HepG2 (cell line): ENCODE measurements around the gene MTX3. TPM values are rescaled to one million over a fixed set of nuclear protein-coding genes. Genes with fewer than 3 reads are reported as not detected.

Experiments
- ARHGAP35 ChIP-seq: sonication (generic); formaldehyde crosslinking; IDR thresholded peaks from 2 replicates; pipeline ENCODE4 v1.9.0; 2022; ENCODE audit warnings: mild to moderate bottlenecking, inconsistent platforms, moderate library complexity, missing genetic modification reagents, borderline replicate concordance
- CAMTA2 ChIP-seq: sonication (generic); formaldehyde crosslinking; IDR thresholded peaks from 2 replicates; pipeline ENCODE4 v1.4.0; 2020; ENCODE audit warnings: mild to moderate bottlenecking, missing genetic modification reagents, borderline replicate concordance
- EHMT2 ChIP-seq: fragments of 200-600 bp; sonication (generic); IDR thresholded peaks from 2 replicates; pipeline ENCODE4 v1.7.0; 2017; ENCODE audit warnings: antibody characterized with exemption, low read depth, low read length, borderline replicate concordance
- ELF4 ChIP-seq: sonication (generic); formaldehyde crosslinking; IDR thresholded peaks from 2 replicates; pipeline ENCODE4 v1.5.0; 2020; ENCODE audit warnings: missing genetic modification reagents, mild to moderate bottlenecking, moderate library complexity, borderline replicate concordance
- JUNB ChIP-seq: sonication (generic); formaldehyde crosslinking; IDR thresholded peaks from 2 replicates; pipeline ENCODE4 v1.8.0; 2022; ENCODE audit warnings: missing genetic modification reagents, mild to moderate bottlenecking, borderline replicate concordance
- TOE1 ChIP-seq: sonication (generic); formaldehyde crosslinking; IDR thresholded peaks from 2 replicates; pipeline ENCODE4 v1.4.0; 2020; ENCODE audit warnings: mild to moderate bottlenecking, missing genetic modification reagents
- ZNF768 ChIP-seq: sonication (generic); formaldehyde crosslinking; IDR thresholded peaks from 2 replicates; pipeline ENCODE4 v1.4.0; 2020; ENCODE audit warnings: missing genetic modification reagents
- ZNF816 ChIP-seq: sonication (generic); formaldehyde crosslinking; IDR thresholded peaks from 2 replicates; pipeline ENCODE4 v1.8.0; 2022; ENCODE audit warnings: missing genetic modification reagents, mild to moderate bottlenecking, borderline replicate concordance
- polyA plus RNA-seq, 8 experiments: library from polyadenylated mRNA; depleted of rRNA in 3 of 8; stranded (reverse) in 7 of 8; unstranded in 1 of 8; fragments of >200 nt; fragmentation: Illumina TruSeq in 4 of 8; extraction: Trizol in 4 of 8; gene quantifications; 2 replicates each; pipeline versions ENCODE4 v1.2.1 to v1.2.3, GENCODE V29; 2011 to 2016; ENCODE audit warnings: low read depth in 4 of 8, missing spikeins in 1 of 8, mixed read lengths in 1 of 8; ENCODE audit not compliant: insufficient read depth in 1 of 8
- total RNA-seq, 5 experiments: library from RNA; depleted of rRNA; stranded (reverse); fragments of >200 nt; fragmentation: Illumina TruSeq; extraction: Trizol; gene quantifications; 2 replicates each; pipeline ENCODE4 v1.2.3, GENCODE V29; 2016; ENCODE audit warnings: low read depth in 1 of 5
- TF ChIP-seq, protein P1 (sequence below): sonication (generic); formaldehyde crosslinking; IDR thresholded peaks from 2 replicates; pipeline ENCODE4 v1.5.1; 2020; ENCODE audit warnings: mild to moderate bottlenecking, missing genetic modification reagents
- TF ChIP-seq, protein P2 (sequence below): sonication (generic); formaldehyde crosslinking; IDR thresholded peaks from 2 replicates; pipeline ENCODE4 v1.4.0; 2020; ENCODE audit warnings: missing genetic modification reagents

MTX3 gene
- total and polyA plus RNA-seq, 2 of the 13 experiments (the other 11 are each of a cell fraction or from before 2014, with no cell fraction given) = 9.9 to 16.7 TPM

DNA sequence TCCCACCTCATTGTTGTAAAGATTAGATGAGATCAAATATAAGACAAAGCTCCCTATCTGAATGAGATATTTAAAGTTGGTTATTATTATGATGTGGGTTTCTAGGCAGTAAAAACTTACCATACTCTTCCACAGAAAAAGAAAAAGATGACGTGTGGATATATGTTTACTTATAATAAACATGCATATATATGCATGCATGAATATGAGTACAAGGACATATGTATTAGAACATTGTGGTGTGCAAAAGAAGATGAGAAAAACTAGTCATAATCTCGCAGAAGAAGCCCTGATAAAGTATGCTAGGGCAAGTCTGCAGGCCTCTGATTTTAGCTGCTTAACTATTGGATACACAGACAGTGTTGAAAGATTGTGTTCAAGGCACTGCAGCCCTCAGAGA, 34.0 kb upstream of the MTX3 start (continued):
- TF ChIP-seq, protein P1, sequence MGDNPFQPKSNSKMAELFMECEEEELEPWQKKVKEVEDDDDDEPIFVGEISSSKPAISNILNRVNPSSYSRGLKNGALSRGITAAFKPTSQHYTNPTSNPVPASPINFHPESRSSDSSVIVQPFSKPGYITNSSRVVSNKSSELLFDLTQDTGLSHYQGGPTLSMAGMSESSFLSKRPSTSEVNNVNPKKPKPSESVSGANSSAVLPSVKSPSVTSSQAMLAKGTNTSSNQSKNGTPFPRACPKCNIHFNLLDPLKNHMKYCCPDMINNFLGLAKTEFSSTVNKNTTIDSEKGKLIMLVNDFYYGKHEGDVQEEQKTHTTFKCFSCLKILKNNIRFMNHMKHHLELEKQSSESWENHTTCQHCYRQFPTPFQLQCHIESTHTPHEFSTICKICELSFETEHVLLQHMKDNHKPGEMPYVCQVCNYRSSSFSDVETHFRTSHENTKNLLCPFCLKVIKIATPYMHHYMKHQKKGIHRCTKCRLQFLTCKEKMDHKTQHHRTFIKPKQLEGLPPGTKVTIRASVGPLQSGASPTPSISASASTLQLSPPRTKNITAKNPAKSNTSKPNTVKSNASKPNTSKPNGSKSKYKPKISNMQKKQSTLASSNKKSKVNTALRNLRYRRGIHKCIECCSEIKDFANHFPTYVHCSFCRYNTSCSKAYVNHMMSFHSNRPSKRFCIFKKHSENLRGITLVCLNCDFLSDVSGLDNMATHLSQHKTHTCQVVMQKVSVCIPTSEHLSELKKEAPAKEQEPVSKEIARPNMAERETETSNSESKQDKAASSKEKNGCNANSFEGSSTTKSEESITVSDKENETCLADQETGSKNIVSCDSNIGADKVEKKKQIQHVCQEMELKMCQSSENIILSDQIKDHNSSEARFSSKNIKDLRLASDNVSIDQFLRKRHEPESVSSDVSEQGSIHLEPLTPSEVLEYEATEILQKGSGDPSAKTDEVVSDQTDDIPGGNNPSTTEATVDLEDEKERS = no peak
- TF ChIP-seq TOE1 (CRISPR knock-in tag) = no peak
- no peak for TF ChIP-seq ELF4 (CRISPR knock-in tag)
- TF ChIP-seq JUNB (CRISPR knock-in tag) = no peak
- TF ChIP-seq, protein P2, sequence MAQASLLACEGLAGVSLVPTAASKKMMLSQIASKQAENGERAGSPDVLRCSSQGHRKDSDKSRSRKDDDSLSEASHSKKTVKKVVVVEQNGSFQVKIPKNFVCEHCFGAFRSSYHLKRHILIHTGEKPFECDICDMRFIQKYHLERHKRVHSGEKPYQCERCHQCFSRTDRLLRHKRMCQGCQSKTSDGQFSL (CRISPR knock-in tag) = no peak
- TF ChIP-seq EHMT2 = no peak
- no peak for TF ChIP-seq ZNF816 (CRISPR knock-in tag)
- no peak for TF ChIP-seq ZNF768 (CRISPR knock-in tag)
- TF ChIP-seq ARHGAP35 = no peak
- TF ChIP-seq CAMTA2 (CRISPR knock-in tag) = no peak
